GOT3 (cell line): ENCODE data around the gene MACROD2.

ENCODE experiments used
- DNase-seq: peaks from one replicate; lab custom pipeline; 2025; ENCODE audit warnings: mixed read lengths; lab: John Stamatoyannopoulos, UW

The MACROD2 gene

GRCh38 chr20:15447549-15447948 is 1452.2 kb downstream of the MACROD2 start:
- DNase-seq, result no peak

- DNase-seq, result no peak
These were observed 1453.7 kb downstream of the MACROD2 start for GRCh38 chr20:15449061-15449460.

GRCh38 chr20:15451241-15451640 is 1455.9 kb downstream of the MACROD2 start:
- no peak for DNase-seq

GRCh38 chr20:15455279-15455678 is 1460.0 kb downstream of the MACROD2 start:
- DNase-seq, result no peak

- DNase-seq, result no peak
These were observed 1466.6 kb downstream of the MACROD2 start for GRCh38 chr20:15461938-15462337.

GRCh38 chr20:15475483-15475882 is 1480.2 kb downstream of the MACROD2 start:
- no peak for DNase-seq

GRCh38 chr20:15476186-15476585 is 1480.9 kb downstream of the MACROD2 start:
- no peak for DNase-seq

GRCh38 chr20:15476781-15477180 is 1481.5 kb downstream of the MACROD2 start:
- DNase-seq, result no peak

GRCh38 chr20:15482525-15482924 is 1487.2 kb downstream of the MACROD2 start:
- no peak for DNase-seq

GRCh38 chr20:15485519-15485918 is 1490.2 kb downstream of the MACROD2 start:
- DNase-seq, result no peak

- no peak for DNase-seq
These were observed 1491.7 kb downstream of the MACROD2 start for GRCh38 chr20:15487030-15487429.

- no peak for DNase-seq
These were observed 1492.4 kb downstream of the MACROD2 start for GRCh38 chr20:15487682-15488081.

GRCh38 chr20:15491575-15491974 is 1496.3 kb downstream of the MACROD2 start:
- no peak for DNase-seq

GRCh38 chr20:15494851-15495250 is 1499.5 kb downstream of the MACROD2 start:
- DNase-seq, result no peak

- DNase-seq, result no peak
These were observed 1501.3 kb downstream of the MACROD2 start for GRCh38 chr20:15496501-15497039.

GRCh38 chr20:15498926-15499325 is 1503.6 kb downstream of the MACROD2 start:
- DNase-seq, result no peak

GRCh38 chr20:15506311-15506710 is 1511.0 kb downstream of the MACROD2 start:
- DNase-seq, result no peak

GRCh38 chr20:15507151-15507550 is 1511.8 kb downstream of the MACROD2 start:
- no peak for DNase-seq

GRCh38 chr20:15511551-15511950 is 1516.2 kb downstream of the MACROD2 start:
- DNase-seq, result no peak

- no peak for DNase-seq
These were observed 1517.6 kb downstream of the MACROD2 start for GRCh38 chr20:15512916-15513315.

- DNase-seq, result no peak
These were observed 1520.4 kb downstream of the MACROD2 start for GRCh38 chr20:15515691-15516090.

GRCh38 chr20:15520930-15521524 is 1525.7 kb downstream of the MACROD2 start:
- DNase-seq, result no peak

- DNase-seq, result no peak
These were observed 1528.1 kb downstream of the MACROD2 start for GRCh38 chr20:15523400-15523799.
